OCI-LY3 (cell line): Measurements from ENCODE around the gene ALX3.
A peak's percentile ranks its signal among the peaks of the same experiment; 100 is the strongest.

Experiments used
- H2AFZ ChIP-seq: fragments of 200-600, 300-600 bp; shearing (Covaris generic); 2 replicates; pipeline ENCODE4 v1.6.0; 2014; ENCODE audit warnings: antibody characterized with exemption, low read depth, low read length
- H3K27ac ChIP-seq: fragments of 200-600, 300-600 bp; sonication (generic); 2 replicates; pipeline ENCODE4 v1.5.1; 2014; ENCODE audit warnings: mild to moderate bottlenecking, low read length, moderate library complexity, mixed read lengths
- H3K27me3 ChIP-seq: fragments of 200-600, 300-600 bp; sonication (generic); 2 replicates; pipeline ENCODE4 v1.6.1; 2014; ENCODE audit warnings: low read depth, low read length, mixed read lengths
- H3K36me3 ChIP-seq: fragments of 200-600, 300-600 bp; sonication (generic); replicated peaks from 2 replicates; pipeline ENCODE3; 2014; ENCODE audit warnings: low read depth, low read length, mixed read lengths
- H3K4me1 ChIP-seq: fragments of 300-600, 200-600 bp; sonication (generic); 2 replicates; pipeline ENCODE4 v1.6.1; 2014; ENCODE audit warnings: low read length, mixed read lengths
- H3K4me2 ChIP-seq: fragments of 200-600, 300-600 bp; sonication (generic); 2 replicates; pipeline ENCODE4 v1.6.1; 2014; ENCODE audit warnings: low read length, mixed read lengths
- H3K4me3 ChIP-seq: fragments of 300-600, 200-600 bp; sonication (generic); 2 replicates; pipeline ENCODE4 v1.5.1; 2014; ENCODE audit warnings: antibody characterized with exemption, mild to moderate bottlenecking, low read length, moderate library complexity
- H3K79me2 ChIP-seq: fragments of 300-600, 200-600 bp; shearing (Covaris generic); 2 replicates; pipeline ENCODE4 v1.6.1; 2014; ENCODE audit warnings: mild to moderate bottlenecking, low read length, mixed read lengths
- H3K9ac ChIP-seq: fragments of 300-600, 200-600 bp; shearing (Covaris generic); 2 replicates; pipeline ENCODE4 v1.6.0; 2014; ENCODE audit warnings: mild to moderate bottlenecking, low read length, moderate library complexity
- H3K9me3 ChIP-seq: fragments of 200-600, 300-600 bp; shearing (Covaris generic); 2 replicates; pipeline ENCODE4 v1.6.1; 2014; ENCODE audit warnings: low read length, mixed read lengths; ENCODE audit not compliant: insufficient read depth
- H4K20me1 ChIP-seq: fragments of 200-600, 300-600 bp; sonication (generic); 2 replicates; pipeline ENCODE4 v1.6.1; 2016; ENCODE audit warnings: low read length, mixed read lengths; ENCODE audit not compliant: insufficient read depth
- CTCF ChIP-seq: fragments of 200-600, 300-600 bp; sonication (generic); IDR thresholded peaks from 2 replicates; pipeline ENCODE4 v1.5.1; 2014; ENCODE audit warnings: antibody characterized with exemption, low read length, low read depth
- EZH2phosphoT487 ChIP-seq: fragments of 200-600 bp; shearing (Covaris generic); IDR thresholded peaks from 2 replicates; pipeline ENCODE4 v1.6.1; 2018; ENCODE audit warnings: antibody characterized with exemption, mixed run types, low read depth

ALX3 gene

GRCh38 chr1:110070671-110071242 lies at the start of gene ALX3:
TSS of gene ALX3 (minus strand) at chr1:110070672. CDS start at chr1:110070612, 60 bp downstream.
- H3K27ac ChIP-seq: no peak within 1 kb of the TSS
- no peak for TF ChIP-seq EZH2phosphoT487
- TF ChIP-seq CTCF: no peak
- H3K4me2 ChIP-seq: peak within 1 kb of the TSS; percentile 48
- H2AFZ ChIP-seq: no peak within 1 kb of the TSS
- no peaks in the 10 kb centered on the region for H3K79me2 ChIP-seq
- H3K36me3 ChIP-seq: no peaks in the 10 kb centered on the region
- H3K9ac ChIP-seq: peak within 1 kb of the TSS; percentile 17; the same call in 1 of the 2 replicates
- H3K9me3 ChIP-seq: no peaks in the 10 kb centered on the region
- H3K4me1 ChIP-seq: no peaks in the 10 kb centered on the region
- no peaks in the 10 kb centered on the region for H3K27me3 ChIP-seq
- H4K20me1 ChIP-seq: no peaks in the 10 kb centered on the region
- H3K4me3 ChIP-seq: peak within 1 kb of the TSS; percentile 68

GRCh38 chr1:110119843-110120242 lies 49.4 kb upstream of the ALX3 start:
- Histone ChIP-seq H3K4me1 (no peaks in the 10 kb centered on the region), H3K36me3 (no peaks in the 10 kb centered on the region), H3K79me2 (no peaks in the 10 kb centered on the region), H3K9me3 (no peaks in the 10 kb centered on the region), H3K4me3 (no peak overlapping the region), H3K27me3 (0 out of 2 replicates have a peak, but pooled peaks cover 3% of the 10 kb centered on the region), H3K4me2 (no peak overlapping the region), H4K20me1 (no peaks in the 10 kb centered on the region), H3K9ac (no peak overlapping the region), H2AFZ (no peak overlapping the region), H3K27ac (no peak overlapping the region)
- TF ChIP-seq CTCF (no peak), EZH2phosphoT487 (no peak)

- H2AFZ ChIP-seq: no peak overlapping the region
- no peak overlapping the region for H3K4me3 ChIP-seq
- H3K4me1 ChIP-seq: no peaks in the 10 kb centered on the region
- H4K20me1 ChIP-seq: no peaks in the 10 kb centered on the region
- H3K4me2 ChIP-seq: no peak overlapping the region
- H3K36me3 ChIP-seq: no peaks in the 10 kb centered on the region
- 0 out of 2 replicates have a peak, but pooled peaks cover 9% of the 10 kb centered on the region for H3K27me3 ChIP-seq
- no peak overlapping the region for H3K27ac ChIP-seq
- TF ChIP-seq EZH2phosphoT487 (no peak), CTCF (no peak)
- H3K9ac ChIP-seq: no peak overlapping the region
- no peaks in the 10 kb centered on the region for H3K79me2 ChIP-seq
- no peaks in the 10 kb centered on the region for H3K9me3 ChIP-seq
These were observed 48.3 kb upstream of the ALX3 start for GRCh38 chr1:110118636-110119396.

- Histone ChIP-seq H2AFZ (no peak overlapping the region), H4K20me1 (no peaks in the 10 kb centered on the region), H3K36me3 (no peaks in the 10 kb centered on the region), H3K9me3 (no peaks in the 10 kb centered on the region), H3K79me2 (no peaks in the 10 kb centered on the region), H3K27ac (no peak overlapping the region), H3K9ac (no peak overlapping the region), H3K4me3 (no peak overlapping the region), H3K27me3 (0 out of 2 replicates have a peak, but pooled peaks cover 9% of the 10 kb centered on the region), H3K4me1 (no peaks in the 10 kb centered on the region), H3K4me2 (no peak overlapping the region)
- TF ChIP-seq CTCF (no peak), EZH2phosphoT487 (no peak)
These were observed 44.3 kb upstream of the ALX3 start for GRCh38 chr1:110114784-110115183.
